D721Med (cell line): ENCODE results near the gene KRT82.

Experiments
- DNase-seq: peaks from one replicate; pipeline ENCODE4 v3.0.0; 2011; ENCODE audit warnings: low spot score; ENCODE audit not compliant: insufficient read length
- FAIRE-seq: peaks from 2 replicates; lab custom pipeline; 2011; peaks lifted over from hg19 to GRCh38; lab: Jason Lieb, UNC
- TF ChIP-seq, protein P1 (sequence below): IDR thresholded peaks from 2 replicates; pipeline ENCODE4 v1.5.1; 2012; ENCODE audit warnings: mild to moderate bottlenecking, control low read depth; ENCODE audit not compliant: insufficient read depth; ENCODE audit errors: missing control alignments

KRT82 gene

DNA sequence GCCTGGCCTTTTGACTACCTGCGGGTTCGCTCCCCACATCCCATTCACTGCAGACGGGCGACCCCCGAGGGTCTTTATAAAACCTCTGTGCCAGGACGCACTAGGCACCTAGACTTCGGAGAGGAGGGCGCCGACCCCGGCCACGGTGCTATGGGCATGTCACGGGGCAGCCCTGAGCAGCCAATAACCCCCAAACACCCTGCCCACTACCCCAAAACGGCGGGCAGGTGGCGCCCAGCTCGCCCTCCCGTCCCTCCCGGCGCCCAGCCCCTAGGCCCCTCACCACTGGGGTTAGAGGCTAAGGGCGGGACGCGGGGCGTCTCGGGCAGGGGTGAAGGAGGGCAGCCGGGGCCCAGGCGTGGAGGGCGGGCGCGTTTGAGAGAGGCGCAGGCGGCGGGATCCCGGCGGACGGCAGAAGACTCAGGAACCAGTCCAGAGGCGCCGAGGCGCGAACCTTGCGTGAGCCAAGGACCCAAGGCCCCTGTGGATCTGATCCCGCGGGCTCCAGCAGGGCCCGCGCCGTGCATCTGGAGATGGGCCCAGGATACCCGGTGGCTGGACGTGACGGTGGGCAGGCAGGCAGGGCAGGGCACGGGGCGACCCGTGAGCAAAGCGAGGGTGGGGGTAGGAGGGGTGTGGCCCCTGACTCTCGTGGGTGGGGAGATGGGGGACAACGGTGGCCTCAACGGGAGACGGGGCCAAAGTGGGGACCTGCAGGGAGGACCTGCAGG, 49.9 kb downstream of the KRT82 start:
- TF ChIP-seq, protein P1, sequence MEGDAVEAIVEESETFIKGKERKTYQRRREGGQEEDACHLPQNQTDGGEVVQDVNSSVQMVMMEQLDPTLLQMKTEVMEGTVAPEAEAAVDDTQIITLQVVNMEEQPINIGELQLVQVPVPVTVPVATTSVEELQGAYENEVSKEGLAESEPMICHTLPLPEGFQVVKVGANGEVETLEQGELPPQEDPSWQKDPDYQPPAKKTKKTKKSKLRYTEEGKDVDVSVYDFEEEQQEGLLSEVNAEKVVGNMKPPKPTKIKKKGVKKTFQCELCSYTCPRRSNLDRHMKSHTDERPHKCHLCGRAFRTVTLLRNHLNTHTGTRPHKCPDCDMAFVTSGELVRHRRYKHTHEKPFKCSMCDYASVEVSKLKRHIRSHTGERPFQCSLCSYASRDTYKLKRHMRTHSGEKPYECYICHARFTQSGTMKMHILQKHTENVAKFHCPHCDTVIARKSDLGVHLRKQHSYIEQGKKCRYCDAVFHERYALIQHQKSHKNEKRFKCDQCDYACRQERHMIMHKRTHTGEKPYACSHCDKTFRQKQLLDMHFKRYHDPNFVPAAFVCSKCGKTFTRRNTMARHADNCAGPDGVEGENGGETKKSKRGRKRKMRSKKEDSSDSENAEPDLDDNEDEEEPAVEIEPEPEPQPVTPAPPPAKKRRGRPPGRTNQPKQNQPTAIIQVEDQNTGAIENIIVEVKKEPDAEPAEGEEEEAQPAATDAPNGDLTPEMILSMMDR = no peak
- DNase-seq (no peak), FAIRE-seq (no peak)

DNA sequence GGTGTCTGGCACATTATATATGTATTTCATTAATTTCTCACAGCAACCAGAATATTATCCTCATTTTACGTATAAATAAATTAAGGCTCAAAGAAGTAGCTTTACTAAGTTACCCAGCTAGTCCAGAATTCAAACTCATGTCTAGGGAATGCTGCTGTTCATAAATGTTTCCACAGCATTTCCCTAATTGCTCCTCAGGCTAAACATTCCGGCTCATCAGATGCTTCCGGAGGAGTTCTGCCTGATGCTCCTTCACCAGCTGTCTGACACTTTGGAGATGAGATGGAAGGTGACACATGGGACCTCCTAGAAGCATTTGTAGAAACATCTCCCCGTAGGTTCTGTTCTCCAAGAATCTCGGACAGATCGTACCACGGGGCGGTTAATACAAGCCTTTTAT, 51.0 kb downstream of the KRT82 start:
- TF ChIP-seq, protein P1 = no peak
- no peak for DNase-seq
- no peak for FAIRE-seq

DNA sequence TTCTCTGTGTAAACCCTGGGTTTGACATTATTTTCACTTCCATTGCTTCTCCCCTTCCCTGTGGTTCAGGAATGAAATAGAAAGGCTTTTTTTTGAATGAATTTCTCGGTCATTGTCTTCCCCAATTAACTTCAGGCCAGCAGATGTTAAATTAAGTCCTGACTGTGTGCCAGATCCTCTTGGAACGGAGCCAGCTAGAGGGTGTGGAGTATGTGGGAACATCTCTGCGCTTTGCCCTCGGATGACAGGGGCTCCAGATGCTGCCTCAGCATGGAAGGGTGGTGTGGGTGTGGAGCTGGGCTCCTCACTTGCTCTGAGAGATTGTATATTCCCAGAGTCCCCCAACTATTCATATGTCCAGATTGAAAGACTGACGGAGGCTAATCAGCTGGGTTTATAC, 51.9 kb downstream of the KRT82 start:
- FAIRE-seq (no peak), DNase-seq (no peak)
- TF ChIP-seq, protein P1 = no peak

DNA sequence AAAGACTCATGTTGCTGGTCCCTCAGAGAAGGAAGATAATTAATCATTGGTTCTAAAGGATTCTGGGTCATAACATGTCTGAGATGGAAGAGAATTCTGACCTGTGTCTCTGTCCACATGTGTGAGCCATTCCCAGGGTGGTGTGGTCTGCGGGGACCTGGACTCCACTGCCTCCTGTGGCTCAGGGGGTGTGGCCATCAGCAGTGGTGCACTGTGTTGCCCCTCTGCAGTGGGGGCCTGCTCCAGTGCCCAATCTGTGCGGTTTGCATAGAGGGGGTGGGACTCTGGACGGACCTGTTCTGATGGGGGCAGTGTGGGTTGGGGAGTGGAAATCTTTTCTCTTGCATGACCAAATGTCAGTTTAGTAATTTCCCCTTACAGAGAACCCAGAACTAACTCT, 52.4 kb downstream of the KRT82 start:
- TF ChIP-seq, protein P1 = no peak
- no peak for FAIRE-seq
- DNase-seq = no peak

DNA sequence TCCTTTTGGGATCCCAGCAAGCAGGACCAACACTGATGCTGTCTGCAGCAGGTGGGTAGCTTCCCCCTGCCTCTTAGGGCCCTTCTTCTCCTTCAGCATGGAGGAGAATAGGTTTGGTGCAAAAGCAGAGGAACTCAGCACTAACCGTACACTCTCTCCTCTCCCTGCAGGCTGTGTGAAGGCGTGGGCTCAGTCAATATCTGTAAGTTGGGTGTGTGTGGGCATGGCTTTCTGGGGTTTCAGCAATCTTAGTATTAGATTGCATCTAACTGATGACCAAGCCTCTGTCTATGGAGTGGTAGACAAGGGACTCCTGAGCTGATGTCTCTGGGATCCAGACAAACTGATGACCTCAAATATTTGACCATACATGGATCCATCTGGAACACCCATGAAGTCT, 53.2 kb downstream of the KRT82 start:
- TF ChIP-seq, protein P1 = no peak
- FAIRE-seq = no peak
- DNase-seq = no peak

DNA sequence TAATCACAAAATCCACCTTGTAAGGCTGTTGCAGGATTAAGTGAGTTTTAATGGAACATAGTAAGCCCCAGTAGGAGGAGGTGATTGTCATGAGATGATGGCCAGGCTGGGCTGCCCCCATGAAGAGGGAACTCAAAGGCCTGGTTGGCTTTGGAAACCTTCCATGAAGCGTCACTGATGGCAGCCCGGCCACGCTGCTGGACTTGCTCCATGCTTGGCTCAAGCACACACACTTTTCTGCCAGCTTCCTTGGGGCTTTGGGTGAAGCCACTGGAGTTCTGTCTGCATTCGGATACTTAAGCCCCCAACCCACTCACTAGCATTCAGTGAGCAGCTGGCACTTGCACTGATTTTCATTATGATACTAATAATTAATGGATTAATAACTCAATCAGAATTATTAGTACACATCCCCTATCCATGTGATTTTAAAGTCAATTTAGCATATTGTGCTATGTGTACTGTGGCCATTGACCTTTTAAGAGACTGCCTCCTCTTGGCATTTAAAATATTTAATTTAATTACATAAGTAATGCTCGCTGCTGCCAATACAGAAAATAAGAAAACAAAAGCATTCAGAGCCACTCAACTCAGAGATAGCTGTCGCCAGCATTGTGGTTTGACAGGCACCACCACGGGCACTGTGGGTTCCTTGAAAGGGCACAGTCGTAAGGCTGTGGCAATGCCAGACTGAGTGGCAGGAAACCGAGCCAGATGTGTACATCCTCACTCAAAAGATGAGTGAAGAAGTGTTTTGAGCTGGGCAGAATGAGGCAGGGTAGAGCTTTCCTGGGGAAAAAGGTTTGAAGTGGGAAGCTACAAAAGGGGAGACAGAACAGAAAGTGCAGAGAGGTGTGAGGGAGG, 54.7 kb downstream of the KRT82 start:
- TF ChIP-seq, protein P1 = no peak
- no peak for DNase-seq
- no peak for FAIRE-seq
